Stimulated activated CD4-positive, alpha-beta T cell treated with anti-CD3 and anti-CD28 coated beads, Interleukin-15, amount 100 ng/mL, for 24 hours (primary cell): ENCODE results near the gene AWAT2.
"Not testable (repeated sequence)": the region's sequence is repeated elsewhere in the genome, so short reads cannot be mapped to it uniquely, and the experiment has no call there.

Experiments
- DNase-seq: peaks from one replicate; pipeline ENCODE4 v3.0.0-alpha.2; 2020

AWAT2 gene

GRCh38 chrX:70039758-70040157 is 10.0 kb downstream of the AWAT2 start:
- no peak for DNase-seq

- no peak for DNase-seq
These were observed 10.8 kb downstream of the AWAT2 start for GRCh38 chrX:70038951-70039350.

- DNase-seq: no peak
These were observed 11.2 kb downstream of the AWAT2 start for GRCh38 chrX:70038515-70038914.

GRCh38 chrX:70034646-70035045 is 15.1 kb downstream of the AWAT2 start:
- DNase-seq: no peak

GRCh38 chrX:70033348-70034051 is 16.2 kb downstream of the AWAT2 start:
- peak; percentile 40 for DNase-seq

- DNase-seq: no peak
These were observed 16.9 kb downstream of the AWAT2 start for GRCh38 chrX:70032792-70033191.

- DNase-seq: peak; percentile 52
These were observed 19.4 kb downstream of the AWAT2 start for GRCh38 chrX:70030301-70030767.

- no peak for DNase-seq
These were observed 19.9 kb downstream of the AWAT2 start for GRCh38 chrX:70029863-70030262.

GRCh38 chrX:70026851-70027200 is 22.9 kb downstream of the AWAT2 start:
- no peak for DNase-seq

- DNase-seq: no peak
These were observed 23.5 kb downstream of the AWAT2 start for GRCh38 chrX:70026112-70026850.

- DNase-seq: no peak
These were observed 24.3 kb downstream of the AWAT2 start for GRCh38 chrX:70025464-70025863.

- DNase-seq: no peak
These were observed 27.1 kb downstream of the AWAT2 start for GRCh38 chrX:70022616-70023015.

GRCh38 chrX:70016513-70016912 is 33.2 kb downstream of the AWAT2 start:
- no peak for DNase-seq

GRCh38 chrX:70013466-70014381 is 36.0 kb downstream of the AWAT2 start:
- no peak for DNase-seq

GRCh38 chrX:70012756-70013155 is 37.0 kb downstream of the AWAT2 start:
- DNase-seq: no peak

- no peak for DNase-seq
These were observed 39.8 kb downstream of the AWAT2 start for GRCh38 chrX:70009970-70010369.

GRCh38 chrX:70009049-70009448 is 40.7 kb downstream of the AWAT2 start:
- DNase-seq: no peak

GRCh38 chrX:70007946-70008345 is 41.8 kb downstream of the AWAT2 start:
- no peak for DNase-seq

GRCh38 chrX:70001708-70002341 is 47.9 kb downstream of the AWAT2 start:
- DNase-seq: no peak

- no peak for DNase-seq
These were observed 48.5 kb downstream of the AWAT2 start for GRCh38 chrX:70001269-70001668.

GRCh38 chrX:69998299-69998698 is 51.4 kb downstream of the AWAT2 start:
- DNase-seq: not testable (repeated sequence)

- no peak for DNase-seq
These were observed 53.6 kb downstream of the AWAT2 start for GRCh38 chrX:69996113-69996468.
